Measurements from ENCODE around the gene RAB36.

GRCh38 chr22:23144932-23145877 lies at the start of gene RAB36:
- TF ChIP-seq CTCF (IDR thresholded peaks at IDR 0.05) (no peak), POLR2A (IDR thresholded peaks at IDR 0.05) (peak in 1 of 2 donors; percentile 28)
